GM23338 (cell line): ENCODE measurements around the gene FAM78A. TPM values are rescaled to one million over a fixed set of nuclear protein-coding genes. Genes with fewer than 3 reads are reported as not detected.

Source experiments
- ATAC-seq: fragments of 200-7000 bp; cut with Tn5 transposase; 3 replicates; pipeline ENCODE4 v1.9.1; 2020
- DNase-seq: peaks from one replicate; pipeline ENCODE4 v3.0.0-alpha.2; 2015; ENCODE audit warnings: low spot score
- H2AFZ ChIP-seq: fragments of 200-600 bp; sonication (generic); 2 replicates; pipeline ENCODE4 v1.8.0; 2016; ENCODE audit warnings: antibody characterized with exemption, mild to moderate bottlenecking, moderate library complexity
- H3F3A ChIP-seq: fragments of 200-600 bp; sonication (generic); replicated peaks from 2 replicates; pipeline ENCODE4 v1.8.0; 2017; ENCODE audit warnings: antibody characterized with exemption, mixed run types, low read depth
- H3K27ac ChIP-seq: fragments of 200-600 bp; sonication (generic); 2 replicates; pipeline ENCODE4 v1.6.1; 2016; ENCODE audit warnings: low read depth
- H3K27me3 ChIP-seq: fragments of 200-600 bp; sonication (generic); 2 replicates; pipeline ENCODE4 v1.8.0; 2016; ENCODE audit warnings: mild to moderate bottlenecking, mixed run types, moderate library complexity; ENCODE audit not compliant: insufficient read depth
- H3K36me3 ChIP-seq: fragments of 200-600 bp; sonication (generic); 2 replicates; pipeline ENCODE4 v1.8.0; 2016; ENCODE audit warnings: mild to moderate bottlenecking; ENCODE audit not compliant: insufficient read depth
- H3K4me1 ChIP-seq: fragments of 200-600 bp; sonication (generic); 2 replicates; pipeline ENCODE4 v1.8.0; 2016; ENCODE audit warnings: mild to moderate bottlenecking, moderate library complexity; ENCODE audit not compliant: insufficient read depth
- H3K4me2 ChIP-seq: fragments of 200-600 bp; sonication (generic); 2 replicates; pipeline ENCODE4 v1.7.1; 2017; ENCODE audit warnings: mixed run types
- H3K4me3 ChIP-seq: fragments of 200-600 bp; sonication (generic); 2 replicates; pipeline ENCODE4 v1.6.1; 2016; ENCODE audit warnings: mixed run types
- H3K79me2 ChIP-seq: fragments of 200-600 bp; sonication (generic); replicated peaks from 2 replicates; pipeline ENCODE4 v1.8.0; 2017; ENCODE audit warnings: mild to moderate bottlenecking; ENCODE audit not compliant: insufficient read depth
- H3K9me2 ChIP-seq: fragments of 200-600 bp; sonication (generic); 2 replicates; pipeline ENCODE4 v1.8.0; 2017; ENCODE audit not compliant: insufficient read depth
- H4K20me1 ChIP-seq: fragments of 200-600 bp; sonication (generic); replicated peaks from 2 replicates; pipeline ENCODE4 v1.8.0; 2017; ENCODE audit warnings: mild to moderate bottlenecking; ENCODE audit not compliant: insufficient read depth
- H3K27ac Mint-ChIP-seq: 2 replicates; pipeline ENCODE4 v1.8.0; 2020; ENCODE audit warnings: inconsistent platforms, mild to moderate bottlenecking, moderate library complexity, mixed read lengths
- H3K27me3 Mint-ChIP-seq: 3 replicates; pipeline ENCODE4 v1.8.0; 2022; ENCODE audit warnings: low read depth, mild to moderate bottlenecking, moderate library complexity, mixed read lengths, inconsistent platforms; ENCODE audit not compliant: insufficient read depth, poor library complexity
- H3K36me3 Mint-ChIP-seq: 3 replicates; pipeline ENCODE4 v1.8.0; 2021; ENCODE audit warnings: low read depth, mild to moderate bottlenecking, inconsistent platforms, moderate library complexity, mixed read lengths
- H3K4me1 Mint-ChIP-seq: 3 replicates; pipeline ENCODE4 v1.8.0; 2020; ENCODE audit warnings: mild to moderate bottlenecking, inconsistent platforms, mixed read lengths
- H3K4me3 Mint-ChIP-seq: 3 replicates; pipeline ENCODE4 v1.8.0; 2021; ENCODE audit warnings: moderate library complexity, mild to moderate bottlenecking, inconsistent platforms, mixed read lengths
- H3K9me3 Mint-ChIP-seq: 3 replicates; pipeline ENCODE4 v1.8.0; 2020; ENCODE audit warnings: moderate library complexity, mild to moderate bottlenecking, inconsistent platforms, mixed read lengths
- CREB1 ChIP-seq: fragments of 250-450 bp; sonication (Bioruptor Pico); IDR thresholded peaks from 2 replicates; pipeline ENCODE4 v1.5.0; 2020; ENCODE audit warnings: low read depth, mild to moderate bottlenecking, moderate library complexity
- EZH2 ChIP-seq: fragments of 200-600 bp; sonication (generic); IDR thresholded peaks from one replicate; pipeline ENCODE4 v1.8.0; 2017; ENCODE audit warnings: antibody characterized with exemption, mild to moderate bottlenecking, low read depth; ENCODE audit not compliant: unreplicated experiment
- EZH2phosphoT487 ChIP-seq: fragments of 200-600 bp; sonication (generic); IDR thresholded peaks from one replicate; pipeline ENCODE4 v1.8.1; 2018; ENCODE audit warnings: antibody characterized with exemption; ENCODE audit not compliant: unreplicated experiment
- JUNB ChIP-seq: IDR thresholded peaks from one replicate; pipeline ENCODE4 v1.6.1; 2016; ENCODE audit warnings: antibody characterized with exemption; ENCODE audit not compliant: unreplicated experiment
- NANOG ChIP-seq: IDR thresholded peaks from 2 replicates; pipeline ENCODE4 v1.6.1; 2016; ENCODE audit warnings: antibody characterized with exemption, borderline replicate concordance
- STAT1 ChIP-seq: IDR thresholded peaks from one replicate; pipeline ENCODE4 v1.6.1; 2016; ENCODE audit warnings: antibody characterized with exemption; ENCODE audit not compliant: unreplicated experiment
- ZNF114 ChIP-seq: fragments of 250-450 bp; sonication (Bioruptor Pico); IDR thresholded peaks from 2 replicates; pipeline ENCODE4 v1.5.0; 2020; ENCODE audit warnings: mild to moderate bottlenecking, moderate library complexity
- polyA plus RNA-seq: library from polyadenylated mRNA; unstranded; fragments of >200 nt; fragmentation: Nextera tagmentation; extraction: Ambion mirVana; gene quantifications from 2 replicates; pipeline ENCODE4 v1.2.1, GENCODE V29; 2016
- total RNA-seq: library from RNA; depleted of rRNA; stranded (reverse); fragments of >200 nt; shearing (Covaris generic); gene quantifications from 2 replicates; pipeline ENCODE4 v1.2.3, GENCODE V29; 2014
- TF ChIP-seq, protein P1 (sequence below): IDR thresholded peaks from one replicate; pipeline ENCODE4 v1.6.1; 2018; ENCODE audit warnings: antibody characterized with exemption; ENCODE audit not compliant: unreplicated experiment
- TF ChIP-seq, protein P2 (sequence below), 2 experiments: fragments of 200-600 bp in 1 of 2; sonication (generic) in 1 of 2; conservative IDR thresholded peaks; 2 replicates each; pipeline versions ENCODE4 v1.5.1 to v1.6.1; 2016 to 2017; ENCODE audit warnings: antibody characterized with exemption in 2 of 2, low read depth in 2 of 2, mild to moderate bottlenecking in 2 of 2, moderate library complexity in 1 of 2
- TF ChIP-seq, protein P3 (sequence below): IDR thresholded peaks from 2 replicates; pipeline ENCODE4 v1.6.1; 2016; ENCODE audit warnings: antibody characterized with exemption

FAM78A gene
- total and polyA plus RNA-seq, 2 experiments from 2014 or later = 0.57 to 2.1 TPM

DNA sequence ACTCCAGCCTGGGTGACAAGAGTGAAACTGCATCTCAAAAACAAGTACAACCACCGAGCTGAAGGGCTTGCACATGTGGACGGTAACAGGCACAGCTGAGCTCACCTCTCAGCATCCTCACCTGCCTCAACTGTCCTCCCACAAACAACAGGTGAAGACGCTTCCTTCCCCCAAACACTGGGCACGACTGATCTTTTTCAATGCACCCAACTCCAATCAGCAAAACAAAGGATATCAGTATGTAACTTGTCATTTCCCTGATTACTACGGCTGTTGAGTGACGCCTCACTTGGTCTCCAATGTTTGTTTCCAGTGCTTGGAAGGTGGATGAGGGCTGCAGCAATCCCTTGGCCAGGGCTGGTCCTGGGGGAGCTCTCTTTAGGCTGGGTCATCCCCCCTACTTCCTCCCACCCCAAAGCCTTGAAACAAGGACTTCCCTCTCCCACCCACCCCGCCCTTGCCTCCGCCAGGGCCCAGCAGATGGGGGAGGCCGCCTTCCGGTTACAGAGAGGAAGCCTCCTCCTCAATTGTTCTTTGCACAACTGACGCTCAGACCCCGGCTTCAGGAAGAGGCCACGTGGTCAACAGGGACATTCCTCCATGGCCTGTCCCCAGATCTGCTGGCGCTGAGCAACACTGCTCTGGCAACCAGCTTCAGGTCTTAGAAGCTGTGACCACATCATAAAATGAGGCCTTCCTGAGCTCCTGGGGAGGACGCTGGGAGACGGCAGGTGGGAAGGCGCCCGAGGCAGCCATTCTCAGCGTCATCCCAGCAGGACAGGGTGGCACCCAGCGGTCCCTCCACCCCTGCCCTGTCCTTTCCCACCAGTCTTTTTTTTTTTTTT lies 5.9 kb downstream of the FAM78A start:
- H3K4me1 ChIP-seq = peaks cover 5% of the 10 kb centered on the region; the same call in 1 of the 2 replicates
- H3K4me3 ChIP-seq = no peak overlapping the region
- no peak overlapping the region for H3K4me2 ChIP-seq
- H3K79me2 ChIP-seq = no peaks in the 10 kb centered on the region
- Mint-ChIP-seq H3K4me3 (no peak overlapping the region), H3K27me3 (peaks cover 13% of the 10 kb centered on the region), H3K9me3 (no peaks in the 10 kb centered on the region), H3K4me1 (peaks cover 27% of the 10 kb centered on the region), H3K27ac (no peak overlapping the region), H3K36me3 (no peaks in the 10 kb centered on the region)
- no peak for DNase-seq
- H2AFZ ChIP-seq = no peak overlapping the region
- H4K20me1 ChIP-seq = no peaks in the 10 kb centered on the region
- H3K9me2 ChIP-seq = no peaks in the 10 kb centered on the region
- peaks cover 6% of the 10 kb centered on the region for H3K27me3 ChIP-seq
- TF ChIP-seq ZNF114 (CRISPR knock-in tag) (no peak), EZH2phosphoT487 (no peak)
- TF ChIP-seq, protein P1, sequence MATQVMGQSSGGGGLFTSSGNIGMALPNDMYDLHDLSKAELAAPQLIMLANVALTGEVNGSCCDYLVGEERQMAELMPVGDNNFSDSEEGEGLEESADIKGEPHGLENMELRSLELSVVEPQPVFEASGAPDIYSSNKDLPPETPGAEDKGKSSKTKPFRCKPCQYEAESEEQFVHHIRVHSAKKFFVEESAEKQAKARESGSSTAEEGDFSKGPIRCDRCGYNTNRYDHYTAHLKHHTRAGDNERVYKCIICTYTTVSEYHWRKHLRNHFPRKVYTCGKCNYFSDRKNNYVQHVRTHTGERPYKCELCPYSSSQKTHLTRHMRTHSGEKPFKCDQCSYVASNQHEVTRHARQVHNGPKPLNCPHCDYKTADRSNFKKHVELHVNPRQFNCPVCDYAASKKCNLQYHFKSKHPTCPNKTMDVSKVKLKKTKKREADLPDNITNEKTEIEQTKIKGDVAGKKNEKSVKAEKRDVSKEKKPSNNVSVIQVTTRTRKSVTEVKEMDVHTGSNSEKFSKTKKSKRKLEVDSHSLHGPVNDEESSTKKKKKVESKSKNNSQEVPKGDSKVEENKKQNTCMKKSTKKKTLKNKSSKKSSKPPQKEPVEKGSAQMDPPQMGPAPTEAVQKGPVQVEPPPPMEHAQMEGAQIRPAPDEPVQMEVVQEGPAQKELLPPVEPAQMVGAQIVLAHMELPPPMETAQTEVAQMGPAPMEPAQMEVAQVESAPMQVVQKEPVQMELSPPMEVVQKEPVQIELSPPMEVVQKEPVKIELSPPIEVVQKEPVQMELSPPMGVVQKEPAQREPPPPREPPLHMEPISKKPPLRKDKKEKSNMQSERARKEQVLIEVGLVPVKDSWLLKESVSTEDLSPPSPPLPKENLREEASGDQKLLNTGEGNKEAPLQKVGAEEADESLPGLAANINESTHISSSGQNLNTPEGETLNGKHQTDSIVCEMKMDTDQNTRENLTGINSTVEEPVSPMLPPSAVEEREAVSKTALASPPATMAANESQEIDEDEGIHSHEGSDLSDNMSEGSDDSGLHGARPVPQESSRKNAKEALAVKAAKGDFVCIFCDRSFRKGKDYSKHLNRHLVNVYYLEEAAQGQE = no peak
- no peaks in the 10 kb centered on the region for H3K36me3 ChIP-seq
- H3K27ac ChIP-seq = no peak overlapping the region
- ATAC-seq = no peak
- H3F3A ChIP-seq = 0 out of 2 replicates have a peak, but pooled peaks cover 4% of the 10 kb centered on the region

DNA sequence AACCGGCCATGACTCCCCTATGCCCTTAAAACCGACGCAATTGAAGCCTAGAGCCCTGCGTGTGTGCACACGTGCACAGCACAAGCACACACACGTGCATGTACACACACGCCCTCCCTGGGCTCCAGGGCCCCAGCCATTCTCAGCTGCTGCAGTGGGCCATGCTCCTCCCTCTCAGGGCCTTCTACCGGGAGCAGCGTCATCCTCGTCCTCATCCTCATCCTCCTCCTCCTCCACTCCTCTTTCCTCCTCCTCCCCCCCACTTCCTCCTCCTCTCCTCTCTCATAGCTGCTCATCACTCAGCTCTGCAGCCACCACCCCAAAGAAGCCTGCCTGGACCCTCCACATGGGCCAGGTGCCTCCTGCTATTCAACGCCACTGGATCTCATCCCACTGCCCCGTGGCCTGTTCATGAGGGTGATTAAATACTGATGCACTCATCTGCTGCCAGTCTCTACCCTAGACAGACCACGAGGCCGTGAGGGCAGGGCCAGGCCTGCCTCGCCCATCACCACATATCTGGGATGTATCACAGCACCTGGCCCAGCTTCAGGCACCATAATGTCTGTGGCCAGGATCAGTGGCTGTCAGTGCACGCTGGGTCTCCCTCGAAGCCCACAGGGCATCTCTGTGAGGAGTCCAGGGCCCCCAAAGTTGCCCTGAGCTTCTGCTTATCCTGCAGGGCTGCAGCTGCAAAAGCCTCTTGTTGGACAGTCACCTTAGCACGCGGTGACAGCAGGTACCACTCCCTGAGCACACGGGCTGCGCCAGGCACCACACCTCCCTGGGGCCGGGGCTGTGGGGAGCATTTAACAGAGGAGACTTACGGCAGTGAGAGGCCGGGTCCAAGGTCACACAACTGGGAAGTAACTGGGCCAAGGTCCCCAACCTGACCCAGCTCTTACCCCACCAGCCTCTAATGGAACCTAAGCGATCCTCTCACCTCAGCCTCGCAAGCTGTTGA lies 9.8 kb downstream of the FAM78A start:
- peaks cover 18% of the 10 kb centered on the region for H3K4me1 Mint-ChIP-seq
- no peaks in the 10 kb centered on the region for H3K79me2 ChIP-seq
- peaks cover 5% of the 10 kb centered on the region; the same call in 1 of the 2 replicates for H3K4me1 ChIP-seq
- ATAC-seq (no peak), DNase-seq (no peak)
- H3K4me3 Mint-ChIP-seq = no peak overlapping the region
- H3K27ac ChIP-seq = no peak overlapping the region
- H4K20me1 ChIP-seq = no peaks in the 10 kb centered on the region
- no peaks in the 10 kb centered on the region for H3F3A ChIP-seq
- H3K4me3 ChIP-seq = no peak overlapping the region
- H3K36me3 ChIP-seq = no peaks in the 10 kb centered on the region
- no peak overlapping the region for H3K4me2 ChIP-seq
- H3K9me3 Mint-ChIP-seq = no peaks in the 10 kb centered on the region
- H3K27me3 ChIP-seq = no peaks in the 10 kb centered on the region
- H3K9me2 ChIP-seq = no peaks in the 10 kb centered on the region
- H3K27me3 Mint-ChIP-seq = peaks cover 12% of the 10 kb centered on the region
- no peak overlapping the region for H2AFZ ChIP-seq
- peak overlapping the region; percentile 80 for H3K27ac Mint-ChIP-seq
- H3K36me3 Mint-ChIP-seq = no peaks in the 10 kb centered on the region
- TF ChIP-seq CREB1 (CRISPR knock-in tag) = no peak
- no peak for TF ChIP-seq JUNB
- no peak for TF ChIP-seq EZH2
- TF ChIP-seq EZH2phosphoT487 = no peak
- no peak for TF ChIP-seq STAT1
- TF ChIP-seq, protein P2, sequence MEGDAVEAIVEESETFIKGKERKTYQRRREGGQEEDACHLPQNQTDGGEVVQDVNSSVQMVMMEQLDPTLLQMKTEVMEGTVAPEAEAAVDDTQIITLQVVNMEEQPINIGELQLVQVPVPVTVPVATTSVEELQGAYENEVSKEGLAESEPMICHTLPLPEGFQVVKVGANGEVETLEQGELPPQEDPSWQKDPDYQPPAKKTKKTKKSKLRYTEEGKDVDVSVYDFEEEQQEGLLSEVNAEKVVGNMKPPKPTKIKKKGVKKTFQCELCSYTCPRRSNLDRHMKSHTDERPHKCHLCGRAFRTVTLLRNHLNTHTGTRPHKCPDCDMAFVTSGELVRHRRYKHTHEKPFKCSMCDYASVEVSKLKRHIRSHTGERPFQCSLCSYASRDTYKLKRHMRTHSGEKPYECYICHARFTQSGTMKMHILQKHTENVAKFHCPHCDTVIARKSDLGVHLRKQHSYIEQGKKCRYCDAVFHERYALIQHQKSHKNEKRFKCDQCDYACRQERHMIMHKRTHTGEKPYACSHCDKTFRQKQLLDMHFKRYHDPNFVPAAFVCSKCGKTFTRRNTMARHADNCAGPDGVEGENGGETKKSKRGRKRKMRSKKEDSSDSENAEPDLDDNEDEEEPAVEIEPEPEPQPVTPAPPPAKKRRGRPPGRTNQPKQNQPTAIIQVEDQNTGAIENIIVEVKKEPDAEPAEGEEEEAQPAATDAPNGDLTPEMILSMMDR (conservative IDR thresholded peaks at IDR 0.05; ENCODE audit: low read depth in 2 of 2) = no peak
- TF ChIP-seq, protein P3, sequence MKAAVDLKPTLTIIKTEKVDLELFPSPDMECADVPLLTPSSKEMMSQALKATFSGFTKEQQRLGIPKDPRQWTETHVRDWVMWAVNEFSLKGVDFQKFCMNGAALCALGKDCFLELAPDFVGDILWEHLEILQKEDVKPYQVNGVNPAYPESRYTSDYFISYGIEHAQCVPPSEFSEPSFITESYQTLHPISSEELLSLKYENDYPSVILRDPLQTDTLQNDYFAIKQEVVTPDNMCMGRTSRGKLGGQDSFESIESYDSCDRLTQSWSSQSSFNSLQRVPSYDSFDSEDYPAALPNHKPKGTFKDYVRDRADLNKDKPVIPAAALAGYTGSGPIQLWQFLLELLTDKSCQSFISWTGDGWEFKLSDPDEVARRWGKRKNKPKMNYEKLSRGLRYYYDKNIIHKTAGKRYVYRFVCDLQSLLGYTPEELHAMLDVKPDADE = no peak
- no peak for TF ChIP-seq NANOG
- TF ChIP-seq ZNF114 (CRISPR knock-in tag) = no peak
- TF ChIP-seq, protein P1 = no peak
